HG02938 (cell line): ENCODE results near the gene HEPHL1.
"Not testable (repeated sequence)": the region's sequence is repeated elsewhere in the genome, so short reads cannot be mapped to it uniquely, and the experiment has no call there.

ENCODE experiments used
- ATAC-seq: cut with Tn5 transposase; IDR thresholded peaks from one replicate; pipeline ENCODE4 v1.9.1; 2021; ENCODE audit warnings: mild to moderate bottlenecking, moderate library complexity; ENCODE audit not compliant: unreplicated experiment

HEPHL1 gene

GRCh38 chr11:94077552-94078293, 56.6 kb downstream of the HEPHL1 start:
- no peak for ATAC-seq

GRCh38 chr11:94084164-94084563, 63.0 kb downstream of the HEPHL1 start:
- ATAC-seq = no peak

GRCh38 chr11:94088906-94089305, 67.8 kb downstream of the HEPHL1 start:
- no peak for ATAC-seq

- ATAC-seq = no peak
Observed at GRCh38 chr11:94089341-94089740, 68.2 kb downstream of the HEPHL1 start.

- ATAC-seq = no peak
Observed at GRCh38 chr11:94090401-94090800, 69.2 kb downstream of the HEPHL1 start.

GRCh38 chr11:94091091-94091490, 69.9 kb downstream of the HEPHL1 start:
- no peak for ATAC-seq

GRCh38 chr11:94100253-94100652, 79.1 kb downstream of the HEPHL1 start:
- no peak for ATAC-seq

- ATAC-seq = no peak
Observed at GRCh38 chr11:94103471-94103870, 82.3 kb downstream of the HEPHL1 start.

- ATAC-seq = no peak
Observed at GRCh38 chr11:94104734-94105133, 83.6 kb downstream of the HEPHL1 start.

- no peak for ATAC-seq
Observed at GRCh38 chr11:94106716-94107115, 85.6 kb downstream of the HEPHL1 start.

GRCh38 chr11:94107363-94107762, 86.2 kb downstream of the HEPHL1 start:
- no peak for ATAC-seq

- ATAC-seq = no peak
Observed at GRCh38 chr11:94111241-94111640, 90.1 kb downstream of the HEPHL1 start.

GRCh38 chr11:94111660-94112059, 90.5 kb downstream of the HEPHL1 start:
- no peak for ATAC-seq

GRCh38 chr11:94112206-94112953, 91.2 kb downstream of the HEPHL1 start:
- no peak for ATAC-seq

- no peak for ATAC-seq
Observed at GRCh38 chr11:94117197-94117574, 96.0 kb downstream of the HEPHL1 start.

- no peak for ATAC-seq
Observed at GRCh38 chr11:94117871-94118270, 96.7 kb downstream of the HEPHL1 start.

- not testable (repeated sequence) for ATAC-seq
Observed at GRCh38 chr11:94119676-94120075, 98.5 kb downstream of the HEPHL1 start.

- ATAC-seq = not testable (repeated sequence)
Observed at GRCh38 chr11:94120516-94120915, 99.4 kb downstream of the HEPHL1 start.

- no peak for ATAC-seq
Observed at GRCh38 chr11:94120946-94121345, 99.8 kb downstream of the HEPHL1 start.

GRCh38 chr11:94125407-94126115, 104.4 kb downstream of the HEPHL1 start:
- ATAC-seq = no peak

- no peak for ATAC-seq
Observed at GRCh38 chr11:94127638-94128037, 106.5 kb downstream of the HEPHL1 start.

GRCh38 chr11:94128291-94128745, 107.2 kb downstream of the HEPHL1 start:
- ATAC-seq = peak; percentile 16
